ENCODE results near the gene KIF12. TPM values are rescaled to one million over a fixed set of nuclear protein-coding genes. Genes with fewer than 3 reads are reported as not detected.

KIF12 gene
- total and polyA plus RNA-seq, 2 of the 13 experiments (the other 11 are each of a cell fraction or from before 2014, with no cell fraction given), result 1.8 to 12.5 TPM

DNA sequence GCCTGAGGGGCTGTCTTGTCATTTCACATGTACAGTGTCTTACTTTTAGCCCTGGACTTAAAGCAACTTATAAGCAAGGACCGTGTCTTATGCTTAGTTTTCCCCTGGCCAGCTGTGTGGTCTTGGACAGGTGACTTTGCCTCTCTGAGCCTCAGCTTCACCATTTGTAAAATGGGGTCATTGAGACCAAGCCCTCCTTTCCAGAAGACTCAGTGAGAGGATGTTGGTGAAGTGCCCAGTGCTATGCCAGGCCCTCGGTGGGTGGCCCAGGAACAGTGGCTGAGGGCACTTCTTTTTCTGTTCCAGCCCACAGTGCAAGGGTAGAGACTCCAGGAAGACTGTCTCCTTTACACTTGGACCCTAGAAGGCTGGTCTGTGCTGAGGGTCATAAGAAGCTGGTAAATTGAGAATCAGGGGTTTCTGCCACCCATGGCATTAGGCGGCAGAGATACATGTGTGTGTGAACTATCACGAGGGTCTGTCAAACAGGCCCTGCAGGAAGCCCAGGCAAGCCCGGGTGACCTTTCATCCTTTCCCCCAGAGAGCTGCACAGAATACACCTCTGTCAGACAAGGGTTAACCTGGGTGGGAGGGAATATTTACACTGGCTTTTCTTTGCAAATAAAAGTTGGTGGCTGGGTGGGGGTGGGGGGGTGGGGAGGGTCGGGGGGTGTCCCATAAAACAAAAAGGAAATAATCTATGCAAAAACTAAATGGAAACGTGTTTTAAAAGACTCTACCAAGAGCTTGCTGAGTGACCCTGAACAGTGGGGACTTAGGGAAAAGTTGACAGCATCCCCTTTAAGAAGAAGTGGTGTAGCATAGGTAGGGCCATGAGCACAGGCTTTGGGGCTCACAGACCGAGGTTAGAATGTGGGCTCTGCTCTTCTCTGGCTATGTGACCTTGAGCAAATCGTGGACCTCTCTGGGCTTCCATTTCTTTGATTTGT lies 20.4 kb upstream of the KIF12 start (continued):
- TF ChIP-seq, protein P1, sequence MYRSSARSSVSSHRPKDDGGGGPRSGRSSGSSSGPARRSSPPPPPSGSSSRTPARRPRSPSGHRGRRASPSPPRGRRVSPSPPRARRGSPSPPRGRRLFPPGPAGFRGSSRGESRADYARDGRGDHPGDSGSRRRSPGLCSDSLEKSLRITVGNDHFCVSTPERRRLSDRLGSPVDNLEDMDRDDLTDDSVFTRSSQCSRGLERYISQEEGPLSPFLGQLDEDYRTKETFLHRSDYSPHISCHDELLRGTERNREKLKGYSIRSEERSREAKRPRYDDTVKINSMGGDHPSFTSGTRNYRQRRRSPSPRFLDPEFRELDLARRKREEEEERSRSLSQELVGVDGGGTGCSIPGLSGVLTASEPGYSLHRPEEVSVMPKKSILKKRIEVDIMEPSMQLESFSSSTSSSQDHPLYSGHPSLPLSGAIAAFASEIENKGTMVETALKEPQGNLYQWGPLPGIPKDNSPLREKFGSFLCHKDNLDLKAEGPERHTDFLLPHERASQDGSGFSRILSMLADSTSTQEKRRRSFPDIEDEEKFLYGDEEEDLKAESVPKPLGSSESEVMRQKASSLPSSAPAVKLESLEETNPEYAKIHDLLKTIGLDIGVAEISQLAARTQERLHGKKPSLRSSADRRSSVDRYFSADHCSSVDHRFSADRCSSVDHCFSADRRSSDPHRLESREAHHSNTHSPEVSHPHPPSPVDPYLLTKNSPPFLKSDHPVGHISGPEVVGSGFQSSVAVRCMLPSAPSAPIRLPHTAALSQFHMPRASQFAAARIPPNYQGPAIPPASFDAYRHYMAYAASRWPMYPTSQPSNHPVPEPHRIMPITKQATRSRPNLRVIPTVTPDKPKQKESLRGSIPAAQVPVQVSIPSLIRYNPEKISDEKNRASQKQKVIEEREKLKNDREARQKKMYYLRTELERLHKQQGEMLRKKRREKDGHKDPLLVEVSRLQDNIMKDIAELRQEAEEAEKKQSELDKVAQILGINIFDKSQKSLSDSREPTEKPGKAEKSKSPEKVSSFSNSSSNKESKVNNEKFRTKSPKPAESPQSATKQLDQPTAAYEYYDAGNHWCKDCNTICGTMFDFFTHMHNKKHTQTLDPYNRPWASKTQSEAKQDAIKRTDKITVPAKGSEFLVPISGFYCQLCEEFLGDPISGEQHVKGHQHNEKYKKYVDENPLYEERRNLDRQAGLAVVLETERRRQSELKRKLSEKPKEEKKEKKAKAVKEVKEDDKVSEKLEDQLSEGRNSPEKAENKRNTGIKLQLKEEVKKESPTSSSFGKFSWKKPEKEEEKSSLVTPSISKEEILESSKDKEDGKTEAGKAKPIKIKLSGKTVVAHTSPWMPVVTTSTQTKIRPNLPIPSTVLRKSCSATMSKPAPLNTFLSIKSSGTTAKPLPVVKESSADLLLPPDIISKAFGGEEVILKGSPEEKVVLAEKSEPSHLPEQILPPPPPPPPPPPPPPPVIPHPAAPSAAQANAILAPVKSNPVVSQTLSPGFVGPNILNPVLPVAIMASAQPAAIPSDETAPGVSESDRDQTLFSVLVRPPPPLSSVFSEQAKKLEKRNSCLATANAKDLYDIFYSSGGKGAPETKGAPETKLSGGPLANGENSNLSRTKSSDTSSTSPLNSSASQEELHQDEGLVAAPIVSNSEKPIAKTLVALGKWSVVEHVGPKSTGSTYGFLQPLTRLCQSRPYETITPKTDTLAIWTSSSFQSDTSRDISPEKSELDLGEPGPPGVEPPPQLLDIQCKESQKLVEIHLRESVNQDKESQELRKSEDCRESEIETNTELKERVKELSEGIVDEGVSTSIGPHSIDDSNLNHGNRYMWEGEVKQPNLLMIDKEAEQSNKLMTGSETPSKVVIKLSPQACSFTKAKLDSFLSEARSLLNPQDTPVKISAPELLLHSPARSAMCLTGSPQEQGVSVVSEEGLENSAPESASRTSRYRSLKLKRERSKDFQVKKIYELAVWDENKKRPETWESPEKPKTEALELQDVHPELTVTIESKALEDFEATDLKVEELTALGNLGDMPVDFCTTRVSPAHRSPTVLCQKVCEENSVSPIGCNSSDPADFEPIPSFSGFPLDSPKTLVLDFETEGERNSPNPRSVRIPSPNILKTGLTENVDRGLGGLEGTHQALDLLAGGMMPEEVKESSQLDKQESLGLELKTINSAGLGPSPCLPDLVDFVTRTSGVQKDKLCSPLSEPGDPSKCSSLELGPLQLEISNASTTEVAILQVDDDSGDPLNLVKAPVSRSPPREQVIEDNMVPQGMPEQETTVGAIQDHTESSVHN (CRISPR knock-in tag; IDR thresholded peaks at IDR 0.05), result no peak
- TF ChIP-seq, protein P2, sequence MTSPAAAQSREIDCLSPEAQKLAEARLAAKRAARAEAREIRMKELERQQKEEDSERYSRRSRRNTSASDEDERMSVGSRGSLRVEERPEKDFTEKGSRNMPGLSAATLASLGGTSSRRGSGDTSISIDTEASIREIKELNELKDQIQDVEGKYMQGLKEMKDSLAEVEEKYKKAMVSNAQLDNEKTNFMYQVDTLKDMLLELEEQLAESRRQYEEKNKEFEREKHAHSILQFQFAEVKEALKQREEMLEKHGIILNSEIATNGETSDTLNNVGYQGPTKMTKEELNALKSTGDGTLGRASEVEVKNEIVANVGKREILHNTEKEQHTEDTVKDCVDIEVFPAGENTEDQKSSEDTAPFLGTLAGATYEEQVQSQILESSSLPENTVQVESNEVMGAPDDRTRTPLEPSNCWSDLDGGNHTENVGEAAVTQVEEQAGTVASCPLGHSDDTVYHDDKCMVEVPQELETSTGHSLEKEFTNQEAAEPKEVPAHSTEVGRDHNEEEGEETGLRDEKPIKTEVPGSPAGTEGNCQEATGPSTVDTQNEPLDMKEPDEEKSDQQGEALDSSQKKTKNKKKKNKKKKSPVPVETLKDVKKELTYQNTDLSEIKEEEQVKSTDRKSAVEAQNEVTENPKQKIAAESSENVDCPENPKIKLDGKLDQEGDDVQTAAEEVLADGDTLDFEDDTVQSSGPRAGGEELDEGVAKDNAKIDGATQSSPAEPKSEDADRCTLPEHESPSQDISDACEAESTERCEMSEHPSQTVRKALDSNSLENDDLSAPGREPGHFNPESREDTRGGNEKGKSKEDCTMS (CRISPR knock-in tag; conservative IDR thresholded peaks at IDR 0.05), result no peak
- TF ChIP-seq, protein P3, sequence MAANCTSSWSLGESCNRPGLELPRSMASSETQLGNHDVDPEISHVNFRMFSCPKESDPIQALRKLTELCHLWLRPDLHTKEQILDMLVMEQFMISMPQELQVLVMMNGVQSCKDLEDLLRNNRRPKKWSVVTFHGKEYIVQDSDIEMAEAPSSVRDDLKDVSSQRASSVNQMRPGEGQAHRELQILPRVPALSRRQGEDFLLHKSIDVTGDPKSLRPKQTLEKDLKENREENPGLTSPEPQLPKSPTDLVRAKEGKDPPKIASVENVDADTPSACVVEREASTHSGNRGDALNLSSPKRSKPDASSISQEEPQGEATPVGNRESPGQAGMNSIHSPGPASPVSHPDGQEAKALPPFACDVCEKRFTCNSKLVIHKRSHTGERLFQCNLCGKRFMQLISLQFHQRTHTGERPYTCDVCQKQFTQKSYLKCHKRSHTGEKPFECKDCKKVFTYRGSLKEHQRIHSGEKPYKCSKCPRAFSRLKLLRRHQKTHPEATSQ (CRISPR knock-in tag; IDR thresholded peaks at IDR 0.05; ENCODE audit: borderline replicate concordance), result no peak
- TF ChIP-seq HOXA3 (CRISPR knock-in tag; IDR thresholded peaks at IDR 0.05) (peak; percentile 35), ZNF331 (CRISPR knock-in tag; IDR thresholded peaks at IDR 0.05) (0 out of 2 replicates have a peak, but pooled peaks have one; percentile 2), CHD2 (IDR thresholded peaks at IDR 0.05; ENCODE audit: low read depth, low read length) (no peak), THAP11 (CRISPR knock-in tag; IDR thresholded peaks at IDR 0.05) (no peak; the same call in 1 of the 2 replicates), ETV5 (CRISPR knock-in tag; IDR thresholded peaks at IDR 0.05; ENCODE audit: borderline replicate concordance) (peak; percentile 70; the same call in 1 of the 2 replicates), ZNF616 (CRISPR knock-in tag; IDR thresholded peaks at IDR 0.05; ENCODE audit: low read depth) (no peak), ATRX (CRISPR knock-in tag; IDR thresholded peaks at IDR 0.05; ENCODE audit: borderline replicate concordance) (no peak)
- TF ChIP-seq, protein P4, sequence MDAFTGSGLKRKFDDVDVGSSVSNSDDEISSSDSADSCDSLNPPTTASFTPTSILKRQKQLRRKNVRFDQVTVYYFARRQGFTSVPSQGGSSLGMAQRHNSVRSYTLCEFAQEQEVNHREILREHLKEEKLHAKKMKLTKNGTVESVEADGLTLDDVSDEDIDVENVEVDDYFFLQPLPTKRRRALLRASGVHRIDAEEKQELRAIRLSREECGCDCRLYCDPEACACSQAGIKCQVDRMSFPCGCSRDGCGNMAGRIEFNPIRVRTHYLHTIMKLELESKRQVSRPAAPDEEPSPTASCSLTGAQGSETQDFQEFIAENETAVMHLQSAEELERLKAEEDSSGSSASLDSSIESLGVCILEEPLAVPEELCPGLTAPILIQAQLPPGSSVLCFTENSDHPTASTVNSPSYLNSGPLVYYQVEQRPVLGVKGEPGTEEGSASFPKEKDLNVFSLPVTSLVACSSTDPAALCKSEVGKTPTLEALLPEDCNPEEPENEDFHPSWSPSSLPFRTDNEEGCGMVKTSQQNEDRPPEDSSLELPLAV (CRISPR knock-in tag; conservative IDR thresholded peaks at IDR 0.05; ENCODE audit: low read depth), result no peak
- TF ChIP-seq, protein P5, sequence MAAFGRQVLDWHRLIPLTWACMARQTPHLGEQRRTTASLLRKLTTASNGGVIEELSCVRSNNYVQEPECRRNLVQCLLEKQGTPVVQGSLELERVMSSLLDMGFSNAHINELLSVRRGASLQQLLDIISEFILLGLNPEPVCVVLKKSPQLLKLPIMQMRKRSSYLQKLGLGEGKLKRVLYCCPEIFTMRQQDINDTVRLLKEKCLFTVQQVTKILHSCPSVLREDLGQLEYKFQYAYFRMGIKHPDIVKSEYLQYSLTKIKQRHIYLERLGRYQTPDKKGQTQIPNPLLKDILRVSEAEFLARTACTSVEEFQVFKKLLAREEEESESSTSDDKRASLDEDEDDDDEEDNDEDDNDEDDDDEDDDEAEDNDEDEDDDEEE (CRISPR knock-in tag; IDR thresholded peaks at IDR 0.05), result no peak
